DOHH2 (cell line): ENCODE data around the gene HENMT1.

Source experiments
- EZH2phosphoT487 ChIP-seq: fragments of 200-600 bp; sonication (generic); IDR thresholded peaks from 2 replicates; pipeline ENCODE4 v1.6.1; 2017; ENCODE audit warnings: borderline replicate concordance, mild to moderate bottlenecking, antibody characterized with exemption, low read length, moderate library complexity, mixed read lengths
- TF ChIP-seq, protein P1 (sequence below): fragments of 200-600 bp; sonication (generic); IDR thresholded peaks from one replicate; pipeline ENCODE4 v1.5.1; 2014; ENCODE audit warnings: antibody characterized with exemption, mild to moderate bottlenecking, low read depth, low read length; ENCODE audit not compliant: poor library complexity, severe bottlenecking

DNA sequence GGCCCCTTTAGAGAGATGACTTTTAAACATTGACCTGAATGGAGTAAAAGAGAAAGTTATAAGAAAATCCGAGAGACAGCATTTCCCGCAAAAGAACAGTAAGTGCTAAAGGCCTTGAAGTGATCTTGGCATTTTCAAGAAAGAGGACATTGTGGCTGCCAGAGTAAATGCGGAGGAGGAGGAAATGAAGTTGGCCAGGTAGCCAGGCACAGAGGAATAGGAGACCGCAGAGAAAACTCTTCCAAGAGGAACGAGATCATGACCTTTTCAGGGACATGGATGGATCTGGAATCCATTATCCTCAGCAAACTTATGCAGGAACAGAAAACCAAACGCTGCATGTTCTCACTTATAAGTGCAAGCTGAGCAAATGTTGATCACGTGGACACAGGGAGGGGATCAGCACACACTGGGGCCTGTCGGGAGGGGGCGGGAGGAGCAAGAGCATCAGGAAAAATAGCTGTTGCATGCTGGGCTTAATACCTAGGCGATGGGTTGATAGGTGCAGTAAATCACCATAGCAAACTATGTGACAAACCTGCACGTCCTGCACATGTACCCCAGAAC is 51.3 kb downstream of the HENMT1 start:
- TF ChIP-seq, protein P1, sequence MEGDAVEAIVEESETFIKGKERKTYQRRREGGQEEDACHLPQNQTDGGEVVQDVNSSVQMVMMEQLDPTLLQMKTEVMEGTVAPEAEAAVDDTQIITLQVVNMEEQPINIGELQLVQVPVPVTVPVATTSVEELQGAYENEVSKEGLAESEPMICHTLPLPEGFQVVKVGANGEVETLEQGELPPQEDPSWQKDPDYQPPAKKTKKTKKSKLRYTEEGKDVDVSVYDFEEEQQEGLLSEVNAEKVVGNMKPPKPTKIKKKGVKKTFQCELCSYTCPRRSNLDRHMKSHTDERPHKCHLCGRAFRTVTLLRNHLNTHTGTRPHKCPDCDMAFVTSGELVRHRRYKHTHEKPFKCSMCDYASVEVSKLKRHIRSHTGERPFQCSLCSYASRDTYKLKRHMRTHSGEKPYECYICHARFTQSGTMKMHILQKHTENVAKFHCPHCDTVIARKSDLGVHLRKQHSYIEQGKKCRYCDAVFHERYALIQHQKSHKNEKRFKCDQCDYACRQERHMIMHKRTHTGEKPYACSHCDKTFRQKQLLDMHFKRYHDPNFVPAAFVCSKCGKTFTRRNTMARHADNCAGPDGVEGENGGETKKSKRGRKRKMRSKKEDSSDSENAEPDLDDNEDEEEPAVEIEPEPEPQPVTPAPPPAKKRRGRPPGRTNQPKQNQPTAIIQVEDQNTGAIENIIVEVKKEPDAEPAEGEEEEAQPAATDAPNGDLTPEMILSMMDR: no peak
- no peak for TF ChIP-seq EZH2phosphoT487
